ENCODE data around the gene DCLK1.

DNA sequence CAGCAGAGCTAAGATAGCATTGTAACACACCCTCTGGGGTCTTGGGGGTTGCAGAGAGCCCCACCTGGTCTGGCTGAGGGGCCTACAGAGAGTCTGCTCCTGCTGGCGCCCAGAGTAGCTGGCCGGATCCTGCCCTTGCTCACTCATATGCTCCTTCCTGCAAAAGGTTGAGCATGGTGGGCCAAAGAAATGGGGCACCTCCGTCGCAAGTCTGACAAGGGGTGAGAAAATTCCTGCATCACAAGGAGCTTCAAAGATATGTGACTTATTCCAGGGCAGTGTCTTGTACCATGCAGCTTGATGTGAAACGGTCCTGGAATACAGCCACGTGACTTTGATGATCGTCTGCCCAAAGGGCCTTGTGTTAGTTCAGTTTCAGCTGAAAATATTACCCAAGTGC is 218.3 kb downstream of the DCLK1 start:
- TF ChIP-seq, protein P1, sequence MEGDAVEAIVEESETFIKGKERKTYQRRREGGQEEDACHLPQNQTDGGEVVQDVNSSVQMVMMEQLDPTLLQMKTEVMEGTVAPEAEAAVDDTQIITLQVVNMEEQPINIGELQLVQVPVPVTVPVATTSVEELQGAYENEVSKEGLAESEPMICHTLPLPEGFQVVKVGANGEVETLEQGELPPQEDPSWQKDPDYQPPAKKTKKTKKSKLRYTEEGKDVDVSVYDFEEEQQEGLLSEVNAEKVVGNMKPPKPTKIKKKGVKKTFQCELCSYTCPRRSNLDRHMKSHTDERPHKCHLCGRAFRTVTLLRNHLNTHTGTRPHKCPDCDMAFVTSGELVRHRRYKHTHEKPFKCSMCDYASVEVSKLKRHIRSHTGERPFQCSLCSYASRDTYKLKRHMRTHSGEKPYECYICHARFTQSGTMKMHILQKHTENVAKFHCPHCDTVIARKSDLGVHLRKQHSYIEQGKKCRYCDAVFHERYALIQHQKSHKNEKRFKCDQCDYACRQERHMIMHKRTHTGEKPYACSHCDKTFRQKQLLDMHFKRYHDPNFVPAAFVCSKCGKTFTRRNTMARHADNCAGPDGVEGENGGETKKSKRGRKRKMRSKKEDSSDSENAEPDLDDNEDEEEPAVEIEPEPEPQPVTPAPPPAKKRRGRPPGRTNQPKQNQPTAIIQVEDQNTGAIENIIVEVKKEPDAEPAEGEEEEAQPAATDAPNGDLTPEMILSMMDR (IDR thresholded peaks at IDR 0.05) = no peak
- TF ChIP-seq POLR2AphosphoS5 (IDR thresholded peaks at IDR 0.05) = no peak
- no peak for TF ChIP-seq POLR2A (IDR thresholded peaks at IDR 0.05)

Data from prostate gland (tissue), 2 donors.